Stimulated activated CD4-positive, alpha-beta T cell treated with anti-CD3 and anti-CD28 coated beads, Interleukin-15, amount 100 ng/mL, for 24 hours (primary cell): ENCODE data around the gene TREM1.
A peak's percentile ranks its signal among the peaks of the same experiment; 100 is the strongest.
"Not testable (repeated sequence)": the region's sequence is repeated elsewhere in the genome, so short reads cannot be mapped to it uniquely, and the experiment has no call there.

Experiments used
- DNase-seq: peaks from one replicate; pipeline ENCODE4 v3.0.0-alpha.2; 2020

TREM1 gene

DNA sequence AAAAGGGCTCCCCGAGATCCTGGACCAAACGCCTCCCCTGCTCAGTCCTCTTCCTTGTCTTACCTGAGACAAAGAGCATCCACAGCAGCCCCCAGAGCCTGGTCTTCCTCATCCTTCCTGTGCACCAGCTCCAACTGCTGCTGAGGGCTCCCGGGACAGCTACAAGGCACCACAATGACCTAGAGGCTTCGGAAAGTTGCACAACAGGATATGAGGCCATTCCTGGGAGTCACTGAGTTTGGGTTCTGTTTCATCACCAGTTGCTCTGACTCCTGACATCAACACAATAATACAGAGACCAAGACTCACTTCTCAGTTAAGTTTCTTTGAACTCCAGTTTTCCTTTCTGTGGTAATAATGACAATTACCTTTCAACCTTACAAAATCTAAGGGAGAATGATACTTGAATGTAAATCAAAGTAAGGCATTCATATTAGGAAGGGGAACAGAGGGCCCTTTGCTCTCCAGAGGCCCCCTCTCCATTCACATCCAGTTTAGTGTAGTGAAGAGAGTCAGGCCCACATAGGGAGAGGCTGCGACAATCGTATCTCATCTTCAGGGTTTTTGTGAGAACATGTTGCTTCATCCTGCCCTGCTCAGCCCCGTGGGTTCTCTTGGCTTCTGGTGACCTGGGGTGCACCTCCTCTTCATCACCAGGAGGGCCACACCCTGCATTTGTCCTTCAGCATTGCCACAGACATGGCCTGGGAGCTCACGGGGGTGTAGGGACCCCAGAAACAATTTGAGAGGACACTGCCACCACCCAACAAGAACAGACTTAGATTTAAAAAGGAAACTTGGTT is at the start of gene TREM1:
Gene TREM1 (minus strand): TSS at position 139 of the 803 bp plus-strand sequence. CDS start 27 bp downstream, at position 112.
- DNase-seq: no peak

DNA sequence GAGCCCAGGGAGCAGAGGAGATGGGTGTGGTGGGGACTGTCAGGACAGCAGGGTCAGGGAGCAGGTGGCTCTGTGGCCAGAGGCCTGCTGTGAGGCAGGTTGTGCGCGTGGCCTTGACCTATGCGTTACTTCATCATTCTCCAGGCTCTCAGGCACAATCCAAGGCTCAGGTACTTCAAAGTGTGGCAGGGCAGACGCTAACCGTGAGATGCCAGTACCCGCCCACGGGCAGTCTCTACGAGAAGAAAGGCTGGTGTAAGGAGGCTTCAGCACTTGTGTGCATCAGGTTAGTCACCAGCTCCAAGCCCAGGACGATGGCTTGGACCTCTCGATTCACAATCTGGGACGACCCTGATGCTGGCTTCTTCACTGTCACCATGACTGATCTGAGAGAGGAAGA is 49.5 kb upstream of the TREM1 start:
- no peak for DNase-seq

- DNase-seq: no peak
These were observed 48.8 kb upstream of the TREM1 start, which contains the start of gene NCR2 for GRCh38 chr6:41335296-41335695. NCR2 (plus strand) TSS chr6:41335608; CDS start chr6:41335877, 269 bp downstream.

- DNase-seq: no peak
These were observed 48.1 kb upstream of the TREM1 start for GRCh38 chr6:41334482-41335040.

DNA sequence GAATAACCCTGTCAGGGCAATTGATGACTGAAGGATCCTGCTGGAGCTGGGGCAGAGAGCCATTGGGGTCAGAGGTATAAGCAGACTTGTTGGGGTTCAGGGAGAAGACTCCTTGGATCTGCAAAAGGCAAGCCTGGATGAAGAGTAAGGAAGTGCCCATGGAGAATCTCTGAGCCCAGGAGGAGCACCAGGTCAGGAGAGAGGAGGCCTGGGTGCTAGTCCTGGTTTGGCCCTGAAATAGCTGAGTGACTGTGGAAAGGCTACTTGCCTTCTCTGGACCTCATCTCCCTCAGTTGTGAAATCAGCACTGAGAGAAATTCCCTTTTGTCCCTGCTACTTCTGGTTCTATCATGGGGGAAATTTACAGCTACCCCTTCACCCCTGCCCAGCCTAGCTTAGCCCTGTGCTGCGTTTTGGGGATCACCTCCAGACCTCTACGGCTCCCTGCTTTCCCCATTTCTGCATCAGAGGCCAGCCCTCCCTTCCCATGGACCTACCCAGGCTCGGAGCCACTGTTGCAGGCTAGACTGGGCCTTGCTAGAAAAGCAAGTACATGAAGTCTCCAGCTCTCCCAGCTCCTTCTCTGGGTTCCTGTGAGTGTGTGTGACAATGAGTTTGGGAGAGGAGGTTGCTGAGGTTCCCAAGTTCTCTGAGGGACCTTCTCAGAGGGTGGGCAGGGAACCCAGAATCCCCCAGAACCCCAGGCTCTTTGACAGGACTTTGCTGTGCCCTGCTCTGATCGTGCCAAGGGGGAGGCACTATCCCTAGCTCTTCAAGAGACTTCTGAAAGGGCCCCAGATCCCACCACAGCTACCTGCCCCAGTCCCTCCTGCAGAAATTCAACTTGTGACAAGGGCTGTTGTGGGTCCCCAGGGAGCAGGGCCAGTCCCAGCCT is 46.6 kb upstream of the TREM1 start:
- DNase-seq: no peak

DNA sequence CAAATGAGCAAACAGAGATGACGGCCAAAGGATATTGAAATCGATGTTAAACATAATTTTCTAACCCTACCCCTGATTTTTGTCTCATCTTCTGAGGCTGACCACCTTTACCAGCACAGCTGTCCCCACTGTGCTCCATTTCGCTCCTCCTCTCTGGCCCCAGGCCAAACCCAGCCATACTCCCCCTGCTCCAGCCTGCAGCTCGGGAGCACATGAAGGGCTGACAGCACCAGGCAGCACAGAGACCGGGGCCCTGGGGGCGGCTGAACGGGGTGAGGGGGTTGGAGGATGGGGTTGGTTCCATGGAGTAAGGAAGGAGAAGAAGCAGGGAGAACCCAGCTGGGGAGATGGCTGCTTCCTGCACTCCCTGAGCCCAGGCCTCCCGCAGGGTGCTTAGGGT is 45.8 kb upstream of the TREM1 start:
- no peak for DNase-seq

DNA sequence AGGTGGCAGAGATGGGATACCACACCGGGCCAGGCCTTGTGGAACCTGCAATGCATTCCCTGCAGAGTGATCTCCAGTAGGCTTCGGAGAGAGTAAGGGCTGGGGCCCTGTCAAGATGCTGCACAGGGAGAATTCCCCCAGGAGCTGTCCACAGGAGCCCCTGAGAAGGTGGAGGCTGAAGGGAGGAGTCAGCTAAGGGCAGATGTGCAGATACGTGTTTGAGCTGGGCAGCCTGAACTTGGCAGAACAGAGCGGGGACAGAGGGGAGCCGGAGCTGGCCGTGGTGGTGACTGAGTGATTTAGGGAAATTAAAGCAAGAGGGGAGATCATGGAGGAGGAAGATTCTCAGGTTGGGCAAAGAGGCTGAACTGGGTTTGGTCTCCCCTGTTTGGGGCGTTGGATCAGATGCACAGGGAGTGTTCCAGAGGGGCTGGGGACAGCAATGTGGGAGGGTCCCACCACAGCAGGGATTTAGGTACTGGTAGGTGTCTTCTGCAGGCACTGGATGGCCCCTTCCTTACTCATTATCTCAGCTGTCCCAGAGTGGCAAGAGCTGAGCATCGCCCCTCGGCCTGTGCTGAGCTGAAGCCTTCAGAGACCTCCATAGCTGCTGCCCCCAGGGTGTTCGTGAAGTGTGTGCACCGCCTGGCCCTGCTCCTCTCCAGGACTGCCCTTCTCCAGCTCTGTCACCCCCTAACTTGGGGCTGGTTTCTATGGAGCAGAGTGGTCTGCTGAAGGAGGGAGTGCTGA is 45.1 kb upstream of the TREM1 start:
- no peak for DNase-seq

DNA sequence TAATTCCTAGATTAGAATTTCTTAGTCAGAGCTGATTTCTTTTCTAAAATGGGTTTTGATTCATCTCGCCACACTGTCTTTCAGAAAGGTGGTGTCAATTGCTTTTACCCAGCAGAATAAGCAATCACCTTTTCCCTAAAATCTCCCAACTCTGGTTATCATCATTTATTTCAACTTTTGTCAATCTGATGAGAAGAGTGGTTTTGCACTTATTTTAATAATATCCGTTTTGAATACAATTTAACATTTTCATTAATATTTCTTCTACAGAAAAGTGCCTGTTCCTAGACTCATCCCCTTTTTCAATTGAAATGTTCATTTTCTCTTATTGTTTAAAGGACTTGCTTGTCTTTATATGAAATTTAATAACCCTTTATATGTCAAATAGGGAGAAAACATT is 40.7 kb upstream of the TREM1 start:
- no peak for DNase-seq

- DNase-seq: no peak
These were observed 39.6 kb upstream of the TREM1 start for GRCh38 chr6:41326092-41326491.

DNA sequence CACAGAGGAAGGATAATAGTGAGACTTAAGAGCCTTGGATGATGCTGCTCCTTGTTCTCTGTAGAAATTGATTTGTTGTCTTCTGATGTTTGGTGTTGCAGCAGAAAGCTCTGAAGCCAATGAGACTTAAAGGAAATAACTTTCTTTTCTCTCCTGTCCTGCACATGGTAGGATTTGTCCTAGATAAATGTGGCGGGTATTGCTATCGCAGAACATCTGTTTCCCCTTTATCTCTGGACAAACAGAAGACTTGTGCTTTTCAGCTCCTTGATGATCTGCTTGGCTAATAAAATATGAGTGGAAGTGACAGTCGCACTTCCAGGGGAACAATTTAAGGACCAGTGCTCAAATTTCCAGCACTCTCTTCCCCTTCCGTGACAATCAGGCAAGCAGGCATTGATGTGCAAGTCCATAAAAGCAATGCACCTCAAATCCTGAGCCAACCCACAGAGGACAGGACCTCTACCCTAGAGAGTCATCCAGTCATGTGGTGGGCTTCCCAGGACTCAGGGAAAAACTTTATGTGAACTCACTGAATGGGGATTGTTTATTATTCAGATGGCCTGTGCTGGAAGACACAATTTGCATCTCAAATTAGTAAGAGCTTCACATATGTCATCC is 39.1 kb upstream of the TREM1 start:
- no peak for DNase-seq

GRCh38 chr6:41321183-41321582 is 34.7 kb upstream of the TREM1 start:
- DNase-seq: no peak

DNA sequence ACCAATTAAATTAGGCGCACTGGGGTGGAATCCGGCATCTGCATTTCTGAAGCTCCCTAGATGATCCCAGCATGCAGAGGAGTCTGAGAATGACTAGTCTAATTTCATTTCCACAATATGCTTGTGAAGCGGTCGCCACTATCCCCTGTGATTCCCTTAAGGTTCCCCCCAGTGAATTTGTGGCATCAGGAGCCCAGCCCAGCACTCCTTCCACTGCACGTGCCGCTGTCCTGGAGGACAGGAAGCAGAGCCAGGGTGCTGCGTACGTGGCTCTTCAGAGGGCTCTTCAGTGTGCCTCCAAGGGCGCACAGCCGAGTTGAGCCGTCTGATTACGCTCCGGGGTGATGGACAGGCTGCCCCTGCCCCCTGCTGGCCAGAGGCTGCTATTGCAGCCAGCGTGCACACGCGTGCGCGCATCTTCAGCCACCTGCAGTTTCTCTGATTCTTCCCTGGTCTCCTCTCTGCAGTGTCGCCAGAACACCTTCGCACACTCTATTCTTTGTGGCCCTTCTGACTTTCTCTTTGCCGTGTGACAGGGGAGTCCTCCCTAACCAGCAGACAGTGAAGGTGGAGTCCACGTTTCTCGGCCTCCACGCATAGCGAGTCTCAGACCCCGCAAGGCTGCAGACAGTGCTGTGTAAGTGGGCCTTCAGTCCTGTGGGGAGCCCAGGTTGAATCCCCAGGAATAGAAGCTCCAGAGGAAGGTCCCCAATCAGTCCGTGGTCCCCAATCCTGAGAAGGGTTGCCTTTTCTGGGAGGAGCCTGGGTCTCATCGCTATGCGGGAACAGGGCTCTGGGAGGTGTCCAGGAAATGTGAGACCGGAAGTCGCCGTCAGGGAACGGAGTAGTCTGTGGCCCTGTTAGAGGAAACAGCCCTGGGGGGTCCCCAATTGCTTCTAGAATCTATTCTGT is 32.4 kb upstream of the TREM1 start:
- DNase-seq: peak; percentile 87

DNA sequence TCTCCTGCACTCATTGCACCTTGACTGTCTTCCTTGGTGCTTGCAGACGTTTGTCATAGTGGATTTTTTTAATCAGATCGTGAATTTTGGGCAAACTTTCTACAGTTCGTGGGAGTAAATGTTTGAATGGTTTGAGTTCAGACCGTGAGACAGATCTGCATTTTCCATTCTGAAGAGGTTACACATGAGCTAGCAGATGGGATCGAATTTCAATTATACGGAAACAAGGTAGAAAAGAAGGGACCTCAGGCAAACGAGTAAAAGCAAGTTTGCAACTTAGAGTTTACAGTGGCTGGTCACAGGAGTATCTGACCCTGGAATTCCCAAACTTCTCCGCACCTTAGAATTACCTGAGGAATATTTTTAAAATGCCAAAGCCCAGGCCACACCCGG is 31.8 kb upstream of the TREM1 start:
- no peak for DNase-seq

DNA sequence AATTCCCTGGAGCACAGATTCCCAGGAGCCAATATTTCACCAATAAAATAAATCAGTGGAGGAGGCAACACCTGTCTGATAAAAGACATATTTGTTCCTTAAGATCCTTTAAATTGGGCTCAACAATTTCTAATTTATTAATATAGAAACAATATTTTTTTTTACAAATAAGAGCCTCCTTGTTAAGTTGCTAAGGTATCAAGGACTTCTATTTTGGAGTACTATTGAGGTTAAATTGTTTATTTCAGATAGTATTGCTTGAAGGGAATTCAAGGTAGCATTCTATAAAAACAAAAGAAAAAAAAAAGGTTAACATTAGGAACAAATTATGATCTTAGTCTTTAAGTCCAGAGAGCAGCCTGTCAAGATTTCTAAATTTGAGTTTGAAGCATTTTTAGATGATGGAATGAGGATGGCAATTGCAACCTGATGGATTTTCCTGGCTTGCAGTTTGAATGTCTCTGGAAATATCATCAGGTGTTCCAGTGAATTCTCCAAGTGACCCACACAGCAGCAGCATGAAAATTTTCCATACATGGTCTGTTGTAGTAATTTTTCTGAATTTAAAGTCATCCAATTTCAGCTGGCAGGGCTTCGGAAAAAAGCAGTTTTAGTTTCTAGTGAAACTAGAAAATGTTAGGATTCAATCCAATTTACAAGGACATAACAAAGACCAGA is 29.6 kb upstream of the TREM1 start:
- no peak for DNase-seq

DNA sequence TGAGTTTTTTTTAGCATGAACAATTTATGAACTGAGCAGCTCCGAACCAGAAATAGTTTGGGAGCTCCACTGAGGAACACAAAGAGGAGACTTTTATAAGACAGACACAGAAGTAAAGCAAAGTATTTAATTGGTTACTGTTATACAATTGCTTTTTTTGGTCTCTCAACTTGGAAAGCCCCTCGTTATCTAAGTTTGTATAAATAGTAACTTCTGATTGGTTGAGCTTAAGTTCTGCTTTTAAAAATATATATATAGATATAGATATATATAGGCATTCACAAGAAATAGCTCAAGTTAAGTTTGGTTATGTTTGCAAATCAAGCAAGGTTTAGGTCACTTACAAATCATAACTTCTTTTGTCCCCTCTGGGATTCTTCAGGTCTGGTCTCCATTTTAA is 28.7 kb upstream of the TREM1 start:
- no peak for DNase-seq

- DNase-seq: peak; percentile 60
These were observed 19.8 kb upstream of the TREM1 start for GRCh38 chr6:41306187-41306854.

- no peak for DNase-seq
These were observed 16.2 kb upstream of the TREM1 start for GRCh38 chr6:41302638-41303037.

DNA sequence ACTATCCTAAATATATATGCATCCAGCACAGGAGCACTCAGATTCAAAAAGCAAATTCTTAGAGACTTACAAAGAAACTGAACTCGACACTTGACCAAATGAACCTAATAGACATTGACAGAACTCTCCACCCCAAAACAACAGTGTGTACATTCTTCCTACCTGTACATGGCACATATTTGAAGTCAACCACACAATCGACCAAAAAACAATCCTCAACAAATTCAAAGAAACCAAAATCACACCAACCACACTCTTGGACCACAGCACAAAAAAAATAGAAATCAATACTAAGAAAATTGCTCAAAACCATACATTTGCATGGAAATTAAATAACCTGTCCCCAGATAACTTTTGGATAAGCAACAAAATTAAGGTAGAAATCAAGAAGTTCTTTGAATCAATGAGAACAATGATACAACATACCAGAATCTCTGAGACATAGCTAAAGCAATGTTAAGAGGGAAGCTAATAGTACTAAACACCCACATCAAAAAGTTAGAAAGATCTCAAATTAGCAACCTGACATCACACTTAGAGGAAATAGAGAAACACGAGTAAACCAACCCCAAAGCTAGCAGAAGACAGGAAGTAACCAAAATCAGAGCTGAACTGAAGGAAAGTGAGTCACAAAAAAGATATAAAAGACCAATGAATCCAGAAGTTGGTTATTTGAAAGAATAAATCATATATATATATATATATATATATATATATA is 12.5 kb upstream of the TREM1 start:
- DNase-seq: no peak

DNA sequence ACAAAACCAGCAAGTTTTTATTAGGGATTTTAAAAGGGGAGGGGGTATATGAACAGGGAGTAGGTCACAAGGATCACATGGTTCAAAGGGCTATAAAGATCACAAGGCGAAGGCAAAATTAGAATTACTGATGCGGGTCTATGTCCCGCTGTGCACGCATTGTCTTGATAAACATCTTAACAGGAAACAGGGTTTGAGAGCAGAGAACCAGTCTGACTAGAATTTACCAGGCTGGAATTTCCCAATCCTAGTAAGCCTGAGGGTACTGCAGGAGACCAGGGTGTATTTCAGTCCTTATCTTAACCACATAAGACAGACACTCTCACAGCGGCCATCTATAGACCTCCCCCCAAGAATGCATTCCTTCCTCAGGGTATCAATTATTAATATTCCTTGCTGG is 10.8 kb upstream of the TREM1 start:
- DNase-seq: not testable (repeated sequence)
